HEK293 (cell line): ENCODE data around the gene TNFRSF25.

Experiments
- CTCF ChIA-PET: fragments of 350-600 bp; formaldehyde crosslinking; extraction: SDS; loops from one replicate; lab custom pipeline; 2021; ENCODE audit warnings: antibody characterized with exemption; lab: Yijun Ruan, JAX
- POLR2A ChIA-PET: fragments of 300-600 bp; formaldehyde crosslinking; extraction: SDS; loops from one replicate; lab custom pipeline; 2020; ENCODE audit warnings: antibody characterized with exemption, inconsistent platforms; lab: Yijun Ruan, JAX
- H3K27ac ChIP-seq: fragments of 200-500 bp; sonication (Bioruptor generic); 2 replicates; pipeline ENCODE4 v1.5.1; 2014; ENCODE audit warnings: low read depth, low read length, control low read depth, inconsistent platforms; ENCODE audit errors: extremely low read depth
- H3K36me3 ChIP-seq, 2 experiments: fragments of 200-500 bp in 1 of 2; sonication (Bioruptor generic) in 1 of 2; 1 replicate in 1 of 2; 2 replicates in 1 of 2; pipeline ENCODE4 v1.5.1; 2014 to 2017; ENCODE audit warnings: inconsistent platforms in 2 of 2, low read length in 2 of 2; ENCODE audit not compliant: control insufficient read depth in 2 of 2, insufficient read depth in 1 of 2
- H3K4me1 ChIP-seq: fragments of 200-500 bp; sonication (Bioruptor generic); 2 replicates; pipeline ENCODE4 v1.5.1; 2014; ENCODE audit warnings: mild to moderate bottlenecking, low read length, inconsistent platforms; ENCODE audit not compliant: control insufficient read depth, insufficient read depth
- H3K4me3 ChIP-seq: 2 replicates; pipeline ENCODE4 v1.5.1; 2011; ENCODE audit warnings: low read depth, mild to moderate bottlenecking, control low read depth, low read length, moderate library complexity
- H3K9me3 ChIP-seq: fragments of 200-500 bp; sonication (Bioruptor generic); 2 replicates; pipeline ENCODE4 v1.5.1; 2014; ENCODE audit warnings: low read depth, low read length, inconsistent platforms; ENCODE audit not compliant: control insufficient read depth, insufficient read depth
- EGR2 ChIP-seq: fragments of 450-650 bp; formaldehyde crosslinking; IDR thresholded peaks from 2 replicates; pipeline ENCODE4 v1.5.1; 2016; ENCODE audit warnings: low read depth, missing biosample characterization, missing genetic modification characterization
- GLIS1 ChIP-seq: fragments of 450-650 bp; formaldehyde crosslinking; IDR thresholded peaks from 2 replicates; pipeline ENCODE4 v1.5.1; 2016; ENCODE audit warnings: missing biosample characterization, missing genetic modification characterization
- GLIS2 ChIP-seq: fragments of 450-650 bp; formaldehyde crosslinking; IDR thresholded peaks from 2 replicates; pipeline ENCODE4 v1.5.1; 2016; ENCODE audit warnings: missing biosample characterization, missing genetic modification characterization
- HIC1 ChIP-seq: fragments of 450-650 bp; formaldehyde crosslinking; IDR thresholded peaks from 2 replicates; pipeline ENCODE4 v1.5.1; 2016; ENCODE audit warnings: missing biosample characterization, missing genetic modification characterization
- IKZF3 ChIP-seq: fragments of 450-650 bp; IDR thresholded peaks from 2 replicates; pipeline ENCODE4 v1.5.0; 2018; ENCODE audit warnings: missing biosample characterization, mild to moderate bottlenecking, missing genetic modification characterization, moderate library complexity
- INSM2 ChIP-seq: fragments of 450-650 bp; formaldehyde crosslinking; IDR thresholded peaks from 2 replicates; pipeline ENCODE4 v1.5.1; 2016; ENCODE audit warnings: missing biosample characterization, missing genetic modification characterization
- PRDM10 ChIP-seq: fragments of 450-650 bp; formaldehyde crosslinking; IDR thresholded peaks from 2 replicates; pipeline ENCODE4 v1.5.1; 2016; ENCODE audit warnings: missing biosample characterization, missing genetic modification characterization
- PRDM4 ChIP-seq: fragments of 450-650 bp; formaldehyde crosslinking; IDR thresholded peaks from 2 replicates; pipeline ENCODE4 v1.5.1; 2017; ENCODE audit warnings: missing biosample characterization, missing genetic modification characterization
- SP3 ChIP-seq: fragments of 450-650 bp; formaldehyde crosslinking; IDR thresholded peaks from 2 replicates; pipeline ENCODE4 v1.5.1; 2016; ENCODE audit warnings: missing biosample characterization, missing genetic modification characterization
- ZBTB17 ChIP-seq: fragments of 450-650 bp; formaldehyde crosslinking; IDR thresholded peaks from 2 replicates; pipeline ENCODE4 v1.5.1; 2016; ENCODE audit warnings: missing biosample characterization, missing genetic modification characterization
- ZBTB26 ChIP-seq: fragments of 450-650 bp; formaldehyde crosslinking; optimal IDR thresholded peaks from 2 replicates; pipeline ENCODE3; 2016; ENCODE audit warnings: missing biosample characterization, mild to moderate bottlenecking, missing genetic modification characterization
- ZFHX2 ChIP-seq: fragments of 450-650 bp; formaldehyde crosslinking; conservative IDR thresholded peaks from 2 replicates; pipeline ENCODE4 v1.5.1; 2016; ENCODE audit warnings: missing biosample characterization, missing genetic modification characterization
- ZNF133 ChIP-seq: fragments of 450-650 bp; formaldehyde crosslinking; IDR thresholded peaks from 2 replicates; pipeline ENCODE4 v1.5.1; 2016; ENCODE audit warnings: missing biosample characterization, missing genetic modification characterization
- ZNF2 ChIP-seq: fragments of 450-650 bp; formaldehyde crosslinking; IDR thresholded peaks from 2 replicates; pipeline ENCODE4 v1.5.1; 2016; ENCODE audit warnings: missing biosample characterization, missing genetic modification characterization
- ZNF366 ChIP-seq: fragments of 450-650 bp; formaldehyde crosslinking; conservative IDR thresholded peaks from 2 replicates; pipeline ENCODE4 v1.5.1; 2016; ENCODE audit warnings: missing biosample characterization, missing genetic modification characterization
- ZNF510 ChIP-seq: fragments of 450-650 bp; formaldehyde crosslinking; IDR thresholded peaks from 2 replicates; pipeline ENCODE4 v1.5.1; 2018; ENCODE audit warnings: mild to moderate bottlenecking, missing genetic modification characterization, missing biosample characterization; ENCODE audit not compliant: insufficient replicate concordance
- ZNF600 ChIP-seq: fragments of 450-650 bp; formaldehyde crosslinking; IDR thresholded peaks from 2 replicates; pipeline ENCODE4 v1.5.1; 2016; ENCODE audit warnings: missing biosample characterization, missing genetic modification characterization
- ZNF664 ChIP-seq: fragments of 450-650 bp; formaldehyde crosslinking; IDR thresholded peaks from 2 replicates; pipeline ENCODE4 v1.5.1; 2016; ENCODE audit warnings: missing biosample characterization, missing genetic modification characterization
- ZNF677 ChIP-seq: fragments of 450-650 bp; IDR thresholded peaks from 2 replicates; pipeline ENCODE4 v1.5.0; 2018; ENCODE audit warnings: missing biosample characterization, mild to moderate bottlenecking, missing genetic modification characterization, moderate library complexity

The TNFRSF25 gene

GRCh38 chr1:6441586-6441985 lies 24.4 kb downstream of the TNFRSF25 start:
- Histone ChIP-seq H3K9me3 (no peaks in the 10 kb centered on the region), H3K27ac (no peak overlapping the region), H3K4me1 (no peaks in the 10 kb centered on the region), H3K4me3 (no peak overlapping the region), H3K36me3 (no peaks in the 10 kb centered on the region)
- CTCF ChIA-PET: interaction anchor here (1.0 to 8.7 kb wide), 7 partner anchors 10 to 194 kb away, joined by 3 to 117 read pairs (median 4); partner anchors contain the start of gene HES2
- TF ChIP-seq GLIS2: 0 out of 2 replicates have a peak, but pooled peaks have one; percentile 9
- no peak for TF ChIP-seq ZBTB17
- POLR2A ChIA-PET: no interaction called here

GRCh38 chr1:6440198-6441126 lies 25.5 kb downstream of the TNFRSF25 start:
- Histone ChIP-seq H3K9me3 (no peaks in the 10 kb centered on the region), H3K36me3 (no peaks in the 10 kb centered on the region), H3K27ac (no peak overlapping the region), H3K4me1 (no peaks in the 10 kb centered on the region), H3K4me3 (peak overlapping the region; percentile 38)
- ChIA-PET CTCF (interaction anchor here (0.6 to 8.7 kb wide), 12 partner anchors 9 to 224 kb away, joined by 3 to 117 read pairs (median 4); partner anchors contain the start of gene HES2), POLR2A (no interaction called here)
- TF ChIP-seq INSM2: no peak
- TF ChIP-seq ZNF600 (tag by site-specific recombination): no peak
- TF ChIP-seq ZFHX2 (tag by site-specific recombination): peak; percentile 60
- peak; percentile 41; the same call in 1 of the 2 replicates for TF ChIP-seq SP3 (tag by site-specific recombination)
- TF ChIP-seq IKZF3 (tag by site-specific recombination): no peak
- peak; percentile 47; the same call in 1 of the 2 replicates for TF ChIP-seq PRDM10
- no peak for TF ChIP-seq ZNF366 (tag by site-specific recombination)
- TF ChIP-seq EGR2 (tag by site-specific recombination): 0 out of 2 replicates have a peak, but pooled peaks have one; percentile 23
- TF ChIP-seq GLIS1: peak; percentile 43
- TF ChIP-seq ZBTB26 (tag by site-specific recombination): peak; percentile 74
- no peak for TF ChIP-seq ZNF2 (tag by site-specific recombination)
- TF ChIP-seq PRDM4 (tag by site-specific recombination): no peak
- TF ChIP-seq HIC1 (tag by site-specific recombination): 0 out of 2 replicates have a peak, but pooled peaks have one; percentile 13
- TF ChIP-seq ZNF133: no peak
- TF ChIP-seq ZNF510 (tag by site-specific recombination): no peak
- TF ChIP-seq ZNF677: no peak
- TF ChIP-seq ZNF664 (tag by site-specific recombination): no peak
- TF ChIP-seq GLIS2: peak; percentile 70; the same call in 1 of the 2 replicates
